HCT116 (cell line): Measurements from ENCODE around the gene IGIP. TPM values are rescaled to one million over a fixed set of nuclear protein-coding genes. Genes with fewer than 3 reads are reported as not detected.

Source experiments
- ATAC-seq: fragments of 200-7000 bp; cut with Tn5 transposase; 2 replicates; pipeline ENCODE4 v1.9.1; 2020; ENCODE audit warnings: mild to moderate bottlenecking, moderate library complexity
- BruUV-seq: library from RNA; stranded (reverse); fragments of 400-500 nt; replicated peaks from 2 replicates; lab custom pipeline; 2021; lab: Mats Ljungman, UMichigan
- CTCF ChIA-PET: fragments of 300-600 bp; sonication (Branson Sonifier 250); formaldehyde crosslinking; loops from one replicate; lab custom pipeline; 2021; ENCODE audit warnings: antibody characterized with exemption; lab: Charles Lee
- POLR2A ChIA-PET: fragments of 300-600, 350-600 bp; sonication (Branson Sonifier 250); formaldehyde crosslinking; loops from one replicate; lab custom pipeline; 2021; ENCODE audit warnings: antibody characterized with exemption; lab: Charles Lee
- RAD21 ChIA-PET, 2 experiments: fragments of 300-600 bp; sonication (Branson Sonifier 250); formaldehyde crosslinking; loops; one replicate each; lab custom pipeline; 2023; ENCODE audit warnings: low total read pairs in 2 of 2; ENCODE audit not compliant: uncharacterized antibody in 2 of 2, unreplicated experiment in 2 of 2, low non-redundant PET in 1 of 2; lab: Charles Lee
- DNase-seq: peaks from one replicate; pipeline ENCODE4 v3.0.0-alpha.2; 2010; ENCODE audit warnings: low read depth, low spot score
- H2AFZ ChIP-seq: fragments of 200-600 bp; shearing (Covaris generic), sonication (generic); 2 replicates; pipeline ENCODE4 v1.6.1; 2017; ENCODE audit warnings: low read depth, mixed run types, mixed read lengths, antibody characterized with exemption, low read length; ENCODE audit not compliant: poor library complexity, severe bottlenecking
- H3K27ac ChIP-seq: 2 replicates; pipeline ENCODE4 v1.5.1; 2012; ENCODE audit warnings: low read depth, low read length
- H3K27me3 ChIP-seq: fragments of 200-600 bp; sonication (generic); 2 replicates; pipeline ENCODE4 v1.6.1; 2016; ENCODE audit warnings: mixed run types, low read length, mixed read lengths; ENCODE audit not compliant: insufficient read depth
- H3K36me3 ChIP-seq, 2 experiments: fragments of 200-500 bp in 1 of 2; fragments of 200-600 bp in 1 of 2; sonication (Bioruptor generic) in 1 of 2; sonication (generic) in 1 of 2; 2 replicates each; pipeline versions ENCODE4 v1.5.1 to v1.6.1; 2014 to 2016; ENCODE audit warnings: low read length in 2 of 2, inconsistent platforms in 1 of 2, mixed read lengths in 1 of 2, mixed run types in 1 of 2; ENCODE audit not compliant: insufficient read depth in 2 of 2, control insufficient read depth in 1 of 2
- H3K4me1 ChIP-seq, 2 experiments: fragments of 200-600 bp in 1 of 2; sonication (generic) in 1 of 2; 2 replicates each; pipeline versions ENCODE4 v1.5.1 to v1.6.1; 2012 to 2017; ENCODE audit warnings: low read length in 2 of 2, inconsistent platforms in 1 of 2, mild to moderate bottlenecking in 1 of 2, mixed read lengths in 1 of 2, mixed run types in 1 of 2, moderate library complexity in 1 of 2; ENCODE audit not compliant: insufficient read depth in 2 of 2, control insufficient read depth in 1 of 2
- H3K4me2 ChIP-seq: fragments of 200-600 bp; sonication (generic); 2 replicates; pipeline ENCODE4 v1.6.1; 2017; ENCODE audit warnings: mixed run types, low read length, mixed read lengths
- H3K4me3 ChIP-seq, 2 experiments: fragments of 200-600 bp in 1 of 2; sonication (generic) in 1 of 2; replicated peaks in 1 of 2; 2 replicates each; pipeline ENCODE4 v1.5.1; 2011 to 2016; ENCODE audit warnings: low read length in 2 of 2, control low read depth in 1 of 2, low read depth in 1 of 2, mild to moderate bottlenecking in 1 of 2, mixed read lengths in 1 of 2, mixed run types in 1 of 2
- H3K79me2 ChIP-seq: fragments of 200-600 bp; sonication (generic); 2 replicates; pipeline ENCODE4 v1.6.1; 2017; ENCODE audit warnings: mild to moderate bottlenecking, mixed run types, low read length, moderate library complexity, mixed read lengths; ENCODE audit not compliant: insufficient read depth
- H3K9ac ChIP-seq: fragments of 200-600 bp; sonication (generic); 2 replicates; pipeline ENCODE4 v1.6.1; 2016; ENCODE audit warnings: low read length, mixed read lengths
- H3K9me2 ChIP-seq: fragments of 200-600 bp; sonication (generic), shearing (Covaris generic); 2 replicates; pipeline ENCODE4 v1.6.1; 2017; ENCODE audit warnings: mixed run types, mild to moderate bottlenecking, moderate library complexity; ENCODE audit not compliant: insufficient read depth
- H3K9me3 ChIP-seq, 2 experiments: fragments of 200-500 bp in 1 of 2; fragments of 200-600 bp in 1 of 2; sonication (Bioruptor generic) in 1 of 2; sonication (generic) in 1 of 2; 2 replicates each; pipeline ENCODE4 v1.6.1; 2014 to 2017; ENCODE audit warnings: low read length in 2 of 2, mixed read lengths in 2 of 2, inconsistent platforms in 1 of 2, low read depth in 1 of 2, mild to moderate bottlenecking in 1 of 2, mixed run types in 1 of 2, moderate library complexity in 1 of 2; ENCODE audit not compliant: control insufficient read depth in 1 of 2, insufficient read depth in 1 of 2
- H4K20me1 ChIP-seq: fragments of 200-600 bp; sonication (generic), shearing (Covaris generic); 2 replicates; pipeline ENCODE4 v1.6.1; 2017; ENCODE audit warnings: mixed run types, mild to moderate bottlenecking, moderate library complexity; ENCODE audit not compliant: insufficient read depth
- EZH2 ChIP-seq: fragments of 200-600 bp; sonication (generic); IDR thresholded peaks from 2 replicates; pipeline ENCODE4 v1.6.1; 2017; ENCODE audit warnings: antibody characterized with exemption, mixed run types
- FOSL1 ChIP-seq: IDR thresholded peaks from 2 replicates; pipeline ENCODE4 v1.6.1; 2012; ENCODE audit warnings: low read depth
- POLR2A ChIP-seq: IDR thresholded peaks from 2 replicates; pipeline ENCODE4 v1.7.0; 2011; ENCODE audit warnings: borderline replicate concordance; ENCODE audit not compliant: insufficient read depth, insufficient read length; ENCODE audit errors: extremely low read depth
- POLR2AphosphoS5 ChIP-seq: IDR thresholded peaks from 2 replicates; pipeline ENCODE4 v1.6.1; 2011; ENCODE audit warnings: mild to moderate bottlenecking, low read depth, low read length, moderate library complexity
- RAD21 ChIP-seq: IDR thresholded peaks from 2 replicates; pipeline ENCODE4 v1.6.1; 2012; ENCODE audit warnings: low read depth, mild to moderate bottlenecking
- SIN3A ChIP-seq: IDR thresholded peaks from 2 replicates; pipeline ENCODE4 v1.6.1; 2012; ENCODE audit warnings: low read depth
- SRF ChIP-seq: IDR thresholded peaks from 2 replicates; pipeline ENCODE4 v1.6.1; 2012; ENCODE audit warnings: low read depth
- ZBTB33 ChIP-seq: IDR thresholded peaks from 2 replicates; pipeline ENCODE4 v1.6.1; 2011; ENCODE audit warnings: mild to moderate bottlenecking, low read length, moderate library complexity; ENCODE audit not compliant: insufficient replicate concordance; ENCODE audit errors: extremely low read depth
- ZFX ChIP-seq: fragments of 450-650 bp; IDR thresholded peaks from 2 replicates; pipeline ENCODE4 v1.6.1; 2017
- ZNF274 ChIP-seq: fragments of 200-500 bp; sonication (Bioruptor generic); IDR thresholded peaks from 2 replicates; pipeline ENCODE4 v1.6.1; 2014; ENCODE audit warnings: mild to moderate bottlenecking, low read depth, low read length, inconsistent platforms
- intact Hi-C: fragments of 100-400 bp; cut with micrococcal nuclease; formaldehyde crosslinking; loops from 2 replicates; pipeline ENCODE4 v1.10.0; 2022
- total RNA-seq: library from RNA; stranded (reverse); gene quantifications from one replicate; pipeline ENCODE4 v1.2.1, GENCODE V29; 2021; ENCODE audit not compliant: unreplicated experiment

The IGIP gene
- total RNA-seq, 1 experiment from 2014 or later, result 5.2 TPM

GRCh38 chr5:140107312-140108092 lies 18.2 kb upstream of the IGIP start:
- Histone ChIP-seq H4K20me1 (no peaks in the 10 kb centered on the region), H3K27me3 (no peaks in the 10 kb centered on the region), H3K9me3 (no peaks in the 10 kb centered on the region), H3K4me2 (peak overlapping the region; percentile 95), H3K4me1 (peaks cover 10 to 33% of the 10 kb centered on the region in 2 experiments), H3K9me2 (no peaks in the 10 kb centered on the region), H3K27ac (peak overlapping the region; percentile 89), H3K79me2 (peaks cover 43% of the 10 kb centered on the region), H3K36me3 (no peaks in the 10 kb centered on the region), H3K4me3 (peak overlapping the region; percentile 87 to 94), H2AFZ (no peak overlapping the region), H3K9ac (peak overlapping the region; percentile 83)
- DNase-seq (peak; percentile 88), ATAC-seq (peak; percentile 93)
- RAD21 ChIA-PET, result interaction anchor here in 1 of 2 experiments (0.7 kb wide), 1 partner anchor 37 kb away, joined by 7 read pairs; no protein-coding TSS in a partner anchor
- CTCF ChIA-PET, result interaction anchor here (0.8 kb wide), 1 partner anchor 332 kb away, joined by 3 read pairs; no protein-coding TSS in a partner anchor
- TF ChIP-seq SRF, result no peak
- no peak for TF ChIP-seq RAD21
- no peak for TF ChIP-seq FOSL1
- peak; percentile 99 for TF ChIP-seq POLR2AphosphoS5
- TF ChIP-seq ZFX, result peak; percentile 90
- no peak for TF ChIP-seq EZH2
- no peak for TF ChIP-seq SIN3A
- peak; percentile 75 for TF ChIP-seq ZBTB33
- no peak for TF ChIP-seq ZNF274
- TF ChIP-seq POLR2A, result peak; percentile 64
- intact Hi-C loops, result loop anchor here (2.0 kb wide), 1 partner anchor 17 kb away; no protein-coding TSS in a partner anchor
- no TSS peak for BruUV-seq
- POLR2A ChIA-PET, result interaction anchor here (0.6 to 1.6 kb wide), 5 partner anchors 11 to 243 kb away, joined by 3 to 5 read pairs (median 3); no protein-coding TSS in a partner anchor
